H1 (cell line): ENCODE measurements around the gene RUVBL2. TPM values are rescaled to one million over a fixed set of nuclear protein-coding genes. Genes with fewer than 3 reads are reported as not detected.

Source experiments
- ATF3 ChIP-seq: IDR thresholded peaks from 2 replicates; pipeline ENCODE4 v1.6.1; 2011; ENCODE audit warnings: low read depth, mild to moderate bottlenecking, low read length; ENCODE audit not compliant: insufficient read depth
- EP300 ChIP-seq, 2 experiments: IDR thresholded peaks; 1 replicate in 1 of 2; 2 replicates in 1 of 2; pipeline ENCODE4 v1.6.1; 2011 to 2012; ENCODE audit warnings: low read depth in 2 of 2, low read length in 2 of 2, mild to moderate bottlenecking in 2 of 2, borderline replicate concordance in 1 of 2, inconsistent platforms in 1 of 2, moderate library complexity in 1 of 2
- KDM4A ChIP-seq: IDR thresholded peaks from one replicate; pipeline ENCODE4 v1.7.1; 2012; ENCODE audit warnings: low read depth, mild to moderate bottlenecking, moderate library complexity, low read length, inconsistent platforms; ENCODE audit not compliant: severe bottlenecking
- NRF1 ChIP-seq: IDR thresholded peaks from 2 replicates; pipeline ENCODE4 v1.6.1; 2011; ENCODE audit warnings: mild to moderate bottlenecking, low read depth, low read length, improper control_type of control experiment
- POLR2A ChIP-seq, 2 experiments: IDR thresholded peaks; 1 replicate in 1 of 2; 2 replicates in 1 of 2; pipeline ENCODE4 v1.6.1; 2011; ENCODE audit warnings: low read depth in 2 of 2, low read length in 2 of 2, mild to moderate bottlenecking in 2 of 2; ENCODE audit errors: control extremely low read depth in 1 of 2
- USF2 ChIP-seq: IDR thresholded peaks from 2 replicates; pipeline ENCODE4 v1.6.1; 2011; ENCODE audit warnings: low read length, improper control_type of control experiment
- ZNF274 ChIP-seq: IDR thresholded peaks from 2 replicates; pipeline ENCODE4 v1.7.0; 2012; ENCODE audit warnings: low read length, borderline replicate concordance; ENCODE audit errors: extremely low read depth
- polyA plus RNA-seq, 7 experiments: library from polyadenylated mRNA; depleted of rRNA in 3 of 7; stranded (reverse) in 5 of 7; unstranded in 2 of 7; fragments of >200 nt in 5 of 7; fragments of 200-250 nt in 2 of 7; gene quantifications; 1 replicate in 5 of 7; 2 replicates in 1 of 7; 4 replicates in 1 of 7; pipeline versions ENCODE4 v1.2.1 to v1.2.3, GENCODE V29; 2011 to 2013; ENCODE audit warnings: missing spikeins in 2 of 7, mixed read lengths in 2 of 7
- total RNA-seq: library from RNA; stranded (reverse); fragmentation: NEBNext Ultra II Directional; extraction: Animal tissue kit (Norgen Biotek cat#: 25700); gene quantifications from 2 replicates; pipeline ENCODE4 v1.2.1, GENCODE V29; 2021

The RUVBL2 gene
- total and polyA plus RNA-seq, 2 of the 8 experiments (the other 6 are each of a cell fraction or from before 2014, with no cell fraction given), result 152 to 247 TPM

- TF ChIP-seq EP300 (IDR thresholded peaks at IDR 0.05; ENCODE audit: borderline replicate concordance in 1 of 2, low read depth in 2 of 2, low read length in 2 of 2) (no peak), ZNF274 (no peak), POLR2A (IDR thresholded peaks at IDR 0.05; ENCODE audit: control extremely low read depth in 1 of 2, low read depth in 2 of 2, low read length in 2 of 2) (no peak), ATF3 (no peak), NRF1 (no peak), KDM4A (no peak), USF2 (no peak)
- TF ChIP-seq, all 59 proteins: peak for 0
These were observed 64.0 kb downstream of the RUVBL2 start, which contains the start of gene CGB7 (continued) for GRCh38 chr19:49057636-49058234.
